KG1 (cell line): ENCODE data around the gene MED22.
"Not testable (repeated sequence)": the region's sequence is repeated elsewhere in the genome, so short reads cannot be mapped to it uniquely, and the experiment has no call there.

Experiments
- DNase-seq: peaks from one replicate; lab custom pipeline; 2025; lab: John Stamatoyannopoulos, UW

The MED22 gene

GRCh38 chr9:133304477-133305377 lies 43.2 kb downstream of the MED22 start:
- no peak for DNase-seq

DNA sequence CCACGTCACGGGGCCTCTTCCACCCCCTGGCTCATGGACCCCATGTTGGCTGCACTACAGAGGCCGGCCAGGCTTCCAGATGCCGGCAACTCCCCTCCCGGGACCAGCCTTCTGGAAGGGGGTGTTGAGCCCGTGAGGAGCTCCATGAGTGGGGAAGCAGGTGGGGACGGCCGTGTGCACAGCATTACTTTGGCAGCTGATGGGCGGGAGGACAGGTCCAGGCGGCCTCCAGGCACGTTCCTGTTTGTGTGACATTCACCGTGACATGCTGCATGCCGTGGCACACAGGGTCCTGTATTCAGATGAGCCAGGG lies 43.8 kb downstream of the MED22 start:
- DNase-seq: no peak

GRCh38 chr9:133303266-133304157 lies 44.4 kb downstream of the MED22 start:
- DNase-seq: no peak

GRCh38 chr9:133301253-133302230 lies 46.4 kb downstream of the MED22 start:
- no peak for DNase-seq

DNA sequence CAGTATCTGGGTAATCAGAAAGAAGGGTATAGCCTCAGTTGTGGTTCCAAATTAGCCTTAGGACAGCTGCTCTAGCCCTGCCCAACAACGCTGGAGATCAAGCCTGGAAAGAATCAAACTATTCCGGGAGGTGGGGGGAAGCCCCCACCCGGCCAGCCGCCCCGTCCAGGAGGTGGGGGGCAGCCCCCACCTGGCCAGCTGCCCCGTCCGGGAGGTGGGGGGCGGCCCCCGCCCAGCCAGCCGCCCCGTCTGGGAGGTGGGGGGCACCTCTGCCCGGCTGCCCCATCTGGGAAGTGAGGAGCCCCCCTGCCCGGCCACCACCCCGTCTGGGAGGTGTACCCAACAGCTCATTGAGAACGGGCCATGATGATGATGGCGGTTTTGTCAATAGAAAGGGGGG lies 47.9 kb downstream of the MED22 start:
- DNase-seq: not testable (repeated sequence)

- no peak for DNase-seq
Measured at GRCh38 chr9:133294257-133294656, 53.7 kb downstream of the MED22 start.

DNA sequence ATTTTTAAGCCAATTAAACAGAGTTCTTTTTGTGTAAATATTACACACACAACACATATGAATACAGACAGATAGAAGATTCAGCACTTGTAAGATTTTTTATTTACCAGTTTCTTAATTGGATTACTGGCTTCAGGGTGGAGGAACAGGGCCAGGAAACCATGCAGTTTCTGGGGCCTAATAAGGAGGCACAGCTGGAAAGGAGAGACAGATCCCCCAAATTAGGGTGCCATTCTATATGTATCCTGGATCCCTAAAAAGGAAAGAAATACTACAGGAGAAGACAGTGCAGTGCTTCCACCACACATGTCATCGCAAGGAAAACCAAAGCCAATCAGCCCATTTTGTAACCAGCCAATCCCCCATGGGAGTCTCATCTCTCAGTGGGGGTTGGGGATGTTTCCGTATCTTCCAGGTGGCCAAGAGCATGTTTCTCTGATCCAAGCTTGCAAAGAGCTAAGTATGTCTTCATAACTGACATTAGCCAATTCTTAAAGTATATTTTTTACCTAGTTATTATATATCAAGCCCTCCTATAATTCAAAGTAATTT lies 57.1 kb downstream of the MED22 start:
- no peak for DNase-seq
